Tibial nerve (tissue), 4 donors: ENCODE data around the gene HIP1. TPM values are rescaled to one million over a fixed set of nuclear protein-coding genes. Genes with fewer than 3 reads are reported as not detected.

Experiments used
- DNase-seq, 2 donors: peaks; one replicate each; pipeline ENCODE4 v3.0.0-alpha.2; 2019; ENCODE audit warnings: low spot score in 2 of 2
- H3K27ac ChIP-seq, 4 donors: fragments of 200-600 bp; sonication (generic) in 3 of 4; one replicate each; pipeline ENCODE4 v1.5.1; 2017 to 2019; ENCODE audit warnings: mild to moderate bottlenecking in 1 of 4
- H3K27me3 ChIP-seq, 2 donors: fragments of 200-600 bp; sonication (generic) in 1 of 2; one replicate each; pipeline versions ENCODE4 v1.5.1 to v1.6.0; 2017 to 2019
- H3K36me3 ChIP-seq, 3 donors: fragments of 200-600 bp; sonication (generic); one replicate each; pipeline ENCODE4 v1.5.1; 2018 to 2019
- H3K4me1 ChIP-seq, 4 donors: fragments of 200-600 bp; sonication (generic) in 3 of 4; one replicate each; pipeline ENCODE4 v1.5.1; 2017 to 2019
- H3K4me3 ChIP-seq, 4 donors: fragments of 200-600 bp; sonication (generic) in 3 of 4; one replicate each; pipeline ENCODE4 v1.5.1; 2017 to 2019; ENCODE audit warnings: mild to moderate bottlenecking in 1 of 4, moderate library complexity in 1 of 4
- H3K9me3 ChIP-seq, 4 donors: fragments of 200-600 bp; sonication (generic) in 3 of 4; one replicate each; pipeline ENCODE4 v1.5.1; 2017 to 2019
- CTCF ChIP-seq, 5 experiments: fragments of 200-600 bp in 3 of 5; fragments of 450-650 bp in 2 of 5; sonication (generic) in 3 of 5; IDR thresholded peaks; one replicate each; pipeline ENCODE4 v1.5.1; 2016 to 2019; ENCODE audit warnings: antibody characterized with exemption in 5 of 5, mild to moderate bottlenecking in 3 of 5, moderate library complexity in 2 of 5
- EP300 ChIP-seq, 2 donors: sonication (generic); formaldehyde crosslinking; IDR thresholded peaks; one replicate each; pipeline ENCODE4 v1.6.1; 2017; ENCODE audit warnings: antibody characterized with exemption in 2 of 2, mild to moderate bottlenecking in 1 of 2
- POLR2A ChIP-seq, 2 donors: fragments of 450-650 bp; IDR thresholded peaks; one replicate each; pipeline ENCODE4 v1.6.1; 2017; ENCODE audit warnings: antibody characterized with exemption in 2 of 2, mild to moderate bottlenecking in 2 of 2, moderate library complexity in 2 of 2
- WGBS, 2 donors: methylation state at CpG; one replicate each; pipeline ENCODE4 v1.1.5; 2018; 5-methylcytosine and 5-hydroxymethylcytosine counted together
- total RNA-seq, 4 donors: library from RNA; depleted of rRNA; stranded (reverse); fragments of >200 nt; gene quantifications; one replicate each; pipeline ENCODE4 v1.1.0, GENCODE V29; 2016

HIP1 gene
- total RNA-seq, 4 donors from 2014 or later, result 43.2 to 59.7 (median 49.8) TPM

- Histone ChIP-seq H3K4me1 (peaks cover 0 to 24% (median 11%) of the 10 kb centered on the region in 4 donors), H3K27me3 (no peaks in the 10 kb centered on the region), H3K4me3 (no peak overlapping the region), H3K27ac (no peak overlapping the region), H3K36me3 (peaks cover 0 to 12% (median 0%) of the 10 kb centered on the region in 3 donors), H3K9me3 (peaks cover 0 to 11% (median 0%) of the 10 kb centered on the region in 4 donors)
- 53 to 62% methylated on average over 9 of the region's 9 CpGs for WGBS, 2 donors
- TF ChIP-seq EP300 (IDR thresholded peaks at IDR 0.05), result no peak
- peak; percentile 31 to 64 (median 51) for TF ChIP-seq CTCF (IDR thresholded peaks at IDR 0.05)
- peak in 1 of 2 donors; percentile 34 for DNase-seq
Measured at GRCh38 chr7:75642810-75643486, 95.8 kb downstream of the HIP1 start.

GRCh38 chr7:75640201-75640600 lies 98.5 kb downstream of the HIP1 start:
- H3K4me1 ChIP-seq, result peaks cover 0 to 29% (median 11%) of the 10 kb centered on the region in 4 donors
- 64 to 68% methylated on average over 8 of the region's 8 CpGs for WGBS, 2 donors

GRCh38 chr7:75639886-75640190 lies 98.9 kb downstream of the HIP1 start:
- DNase-seq, result no peak
- Histone ChIP-seq H3K36me3 (peaks cover 0 to 12% (median 0%) of the 10 kb centered on the region in 3 donors), H3K9me3 (peaks cover 0 to 11% (median 0%) of the 10 kb centered on the region in 4 donors), H3K4me3 (peak overlapping the region; percentile 56 to 65 (median 60)), H3K4me1 (peaks cover 0 to 29% (median 11%) of the 10 kb centered on the region in 4 donors), H3K27me3 (no peaks in the 10 kb centered on the region), H3K27ac (peak overlapping the region; percentile 7 to 83 (median 63))
- WGBS, 2 donors, result 2 to 7% methylated on average over 6 to 7 of the region's 7 CpGs
- no peak for TF ChIP-seq EP300 (IDR thresholded peaks at IDR 0.05)
- TF ChIP-seq POLR2A (IDR thresholded peaks at IDR 0.05), result no peak
- no peak for TF ChIP-seq CTCF (IDR thresholded peaks at IDR 0.05)

More at GRCh38 chr7:75640201-75640600, 98.5 kb downstream of the HIP1 start:
- peaks cover 0 to 12% (median 0%) of the 10 kb centered on the region in 3 donors for H3K36me3 ChIP-seq
- H3K4me3 ChIP-seq, result no peak overlapping the region
- H3K9me3 ChIP-seq, result peaks cover 0 to 11% (median 0%) of the 10 kb centered on the region in 4 donors
- TF ChIP-seq CTCF (IDR thresholded peaks at IDR 0.05) (no peak), POLR2A (IDR thresholded peaks at IDR 0.05) (no peak), EP300 (IDR thresholded peaks at IDR 0.05) (no peak)
- peak overlapping the region in 3 of 4 donors; percentile 7 to 83 (median 81) for H3K27ac ChIP-seq
- no peaks in the 10 kb centered on the region for H3K27me3 ChIP-seq
- no peak for DNase-seq

GRCh38 chr7:75639071-75639885 lies 99.5 kb downstream of the HIP1 start:
- WGBS, 2 donors, result 1% methylated on average over 50 to 59 of the region's 77 CpGs
- peak; percentile 29 to 38 for DNase-seq
- peaks cover 0 to 29% (median 11%) of the 10 kb centered on the region in 4 donors for H3K4me1 ChIP-seq

More at GRCh38 chr7:75639071-75639885, 99.5 kb downstream of the HIP1 start:
- TF ChIP-seq CTCF (IDR thresholded peaks at IDR 0.05) (peak in 1 of 5 experiments; percentile 6), EP300 (IDR thresholded peaks at IDR 0.05) (peak in 1 of 2 donors; percentile 40), POLR2A (IDR thresholded peaks at IDR 0.05) (no peak)
- Histone ChIP-seq H3K4me3 (peak overlapping the region; percentile 58 to 82 (median 64)), H3K9me3 (peaks cover 0 to 11% (median 0%) of the 10 kb centered on the region in 4 donors), H3K36me3 (peaks cover 0 to 12% (median 0%) of the 10 kb centered on the region in 3 donors), H3K27ac (peak overlapping the region; percentile 57 to 83 (median 75)), H3K27me3 (no peaks in the 10 kb centered on the region)
